ENCODE measurements around the gene SYT1.
"Not testable (repeated sequence)": the region's sequence is repeated elsewhere in the genome, so short reads cannot be mapped to it uniquely, and the experiment has no call there.

The SYT1 gene

DNA sequence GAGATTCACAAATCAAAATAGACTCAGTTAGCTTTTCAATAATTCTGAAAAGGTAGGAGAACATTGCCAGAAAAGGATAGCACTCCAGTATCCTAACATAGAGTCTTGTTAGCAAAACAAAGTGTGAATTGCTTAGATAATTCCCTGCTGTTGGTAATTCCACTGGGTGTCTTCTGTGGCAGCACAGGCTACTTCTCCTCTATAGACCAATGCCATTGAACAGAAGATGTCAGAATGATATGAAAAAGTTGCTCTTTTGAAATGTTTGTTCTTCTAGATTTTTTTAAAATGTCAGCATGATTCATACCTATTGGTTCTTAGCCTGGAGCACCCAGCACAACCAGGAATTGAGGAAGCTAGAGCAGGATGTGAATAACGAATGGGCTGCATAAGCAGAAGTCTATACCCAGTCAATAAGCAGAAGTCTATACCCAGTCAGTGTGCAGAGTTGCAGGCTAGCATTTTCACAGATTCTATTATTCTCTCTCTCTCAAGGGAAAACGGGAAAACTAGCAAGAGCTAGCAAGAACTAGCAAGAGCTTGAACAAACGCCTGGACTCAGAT, 112.8 kb downstream of the SYT1 start:
- no peak for DNase-seq

GRCh38 chr12:78994168-78994791, 129.7 kb downstream of the SYT1 start:
- no peak for DNase-seq

GRCh38 chr12:79000501-79000900, 135.9 kb downstream of the SYT1 start:
- DNase-seq = no peak

DNA sequence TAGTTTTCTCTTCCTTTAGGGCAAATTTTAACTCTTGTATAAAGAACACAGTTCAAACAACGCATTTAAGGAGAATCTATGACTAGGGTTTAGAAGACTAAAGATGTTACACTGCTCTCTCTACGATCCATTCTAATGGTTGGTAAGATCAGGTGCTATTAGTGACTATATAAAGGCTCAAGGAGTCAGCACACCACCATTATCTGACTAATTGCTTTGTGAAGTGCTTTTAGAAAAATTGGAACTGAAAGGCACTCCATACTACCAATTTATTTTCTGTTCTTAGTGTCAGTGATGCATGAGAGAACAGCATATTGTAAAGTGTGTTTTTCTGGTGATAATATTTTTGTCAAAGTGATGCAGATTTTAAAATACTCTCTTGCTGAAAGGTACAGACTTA, 136.8 kb downstream of the SYT1 start:
- no peak for DNase-seq

DNA sequence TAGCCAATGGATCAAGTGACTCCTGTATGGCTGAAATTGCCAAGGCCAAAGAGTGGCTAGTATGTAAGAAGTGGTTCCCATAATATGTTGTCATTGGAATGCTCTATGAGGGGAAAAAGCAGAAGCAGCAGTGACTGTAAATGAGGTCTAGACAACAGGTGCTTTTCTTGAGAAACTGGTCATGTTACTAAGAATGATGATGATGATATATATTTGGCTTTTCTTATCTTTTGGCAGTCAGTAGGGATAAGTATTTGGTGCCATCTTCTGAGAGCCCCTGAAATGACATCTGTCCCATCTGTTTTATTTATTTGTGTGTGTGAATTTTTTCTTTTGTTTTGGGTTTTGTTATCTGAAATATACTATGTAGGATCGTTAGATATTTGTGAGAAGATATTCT, 141.7 kb downstream of the SYT1 start:
- DNase-seq = no peak

DNA sequence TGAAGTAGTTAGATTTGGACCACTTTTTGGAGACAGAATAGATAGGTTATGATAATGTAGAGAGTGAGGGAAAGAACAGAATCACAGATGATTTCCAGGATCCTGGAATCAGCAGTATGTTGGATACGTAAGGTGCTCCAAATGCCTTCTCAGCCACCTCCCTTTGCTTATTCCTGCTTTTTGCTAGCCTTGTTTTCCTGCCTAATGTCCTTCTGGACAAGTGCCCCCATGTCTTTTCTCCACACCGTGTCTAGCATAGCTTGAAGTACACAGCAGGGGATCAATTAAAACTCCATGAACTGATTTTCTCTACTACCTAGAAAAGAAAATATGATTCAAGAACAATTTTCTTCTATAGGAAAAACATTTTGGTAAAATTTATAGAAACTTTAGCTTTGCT, 144.0 kb downstream of the SYT1 start:
- DNase-seq = no peak

GRCh38 chr12:79012636-79013035, 148.1 kb downstream of the SYT1 start:
- no peak for DNase-seq

- no peak for DNase-seq
Observed at GRCh38 chr12:79016181-79016580, 151.6 kb downstream of the SYT1 start.

GRCh38 chr12:79019672-79020071, 155.1 kb downstream of the SYT1 start:
- DNase-seq = no peak

- DNase-seq = no peak
Observed at GRCh38 chr12:79020106-79020505, 155.5 kb downstream of the SYT1 start.

DNA sequence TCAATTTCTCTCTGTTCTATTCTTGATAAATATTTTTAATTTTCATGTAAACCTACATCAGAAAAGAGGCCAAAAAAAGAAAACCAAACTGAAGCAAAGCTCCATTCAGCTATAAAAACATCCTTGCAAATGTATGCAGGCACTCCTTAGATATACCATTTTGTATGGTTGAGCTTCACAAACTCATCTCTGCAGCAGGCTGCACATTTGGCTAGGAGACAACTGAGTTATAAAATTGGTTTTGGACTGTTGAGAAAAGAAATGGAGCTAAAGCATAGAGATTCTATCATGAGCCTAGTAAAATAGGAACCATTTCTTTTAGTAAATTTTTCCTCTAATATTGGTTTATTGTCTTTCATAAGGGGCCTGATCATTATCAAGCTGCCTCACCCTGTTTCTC, 156.4 kb downstream of the SYT1 start:
- no peak for DNase-seq

DNA sequence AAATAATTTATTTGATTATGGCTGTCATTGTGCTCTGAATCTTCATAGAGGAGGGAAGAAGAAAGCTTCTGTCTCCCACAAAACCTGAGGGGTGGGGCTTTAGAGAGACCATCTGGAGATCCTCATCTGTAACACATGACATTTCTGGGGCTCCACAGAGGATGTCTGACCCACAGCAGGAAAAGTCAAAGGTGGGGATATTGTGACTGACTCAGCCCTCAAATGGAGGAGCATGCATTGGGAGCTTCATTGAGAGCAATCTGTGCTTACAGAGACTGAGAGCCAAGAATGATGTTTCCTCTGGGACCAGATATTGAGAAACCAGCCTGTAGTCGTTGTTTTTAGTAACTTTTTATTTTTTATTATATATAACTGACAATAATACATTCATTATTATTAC, 158.7 kb downstream of the SYT1 start:
- DNase-seq = no peak

DNA sequence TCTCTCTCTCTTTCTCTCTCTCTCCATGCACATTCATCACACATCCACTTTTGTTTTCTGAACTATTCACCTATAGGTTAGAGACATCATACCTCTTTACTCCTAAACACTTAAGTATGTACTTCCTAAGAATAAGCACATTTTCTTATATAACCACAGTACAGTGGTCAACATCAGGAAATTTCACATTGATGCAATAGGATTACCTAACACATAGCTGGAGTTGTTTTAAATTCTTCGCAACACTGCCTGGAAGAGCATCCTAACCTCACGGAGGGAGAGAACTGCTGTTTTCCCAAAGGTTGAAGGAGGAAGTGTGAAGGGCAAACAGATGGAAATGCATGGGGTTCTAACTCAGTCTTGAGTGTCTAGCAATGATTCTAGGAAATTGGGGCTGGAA, 159.2 kb downstream of the SYT1 start:
- DNase-seq = no peak

- no peak for DNase-seq
Observed at GRCh38 chr12:79033788-79034187, 169.2 kb downstream of the SYT1 start.

DNA sequence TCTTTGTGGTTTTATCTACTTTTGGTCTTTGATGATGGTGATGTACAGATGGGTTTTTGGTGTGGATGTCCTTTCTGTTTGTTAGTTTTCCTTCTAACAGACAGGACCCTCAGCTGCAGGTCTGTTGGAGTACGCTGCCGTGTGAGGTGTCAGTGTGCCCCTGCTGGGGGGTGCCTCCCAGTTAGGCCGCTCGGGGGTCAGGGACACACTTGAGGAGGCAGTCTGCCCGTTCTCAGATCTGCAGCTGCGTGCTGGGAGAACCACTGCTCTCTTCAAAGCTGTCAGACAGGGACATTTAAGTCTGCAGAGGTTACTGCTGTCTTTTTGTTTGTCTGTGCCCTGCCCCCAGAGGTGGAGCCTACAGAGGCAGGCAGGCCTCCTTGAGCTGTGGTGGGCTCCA, 180.2 kb downstream of the SYT1 start:
- DNase-seq = not testable (repeated sequence)

DNA sequence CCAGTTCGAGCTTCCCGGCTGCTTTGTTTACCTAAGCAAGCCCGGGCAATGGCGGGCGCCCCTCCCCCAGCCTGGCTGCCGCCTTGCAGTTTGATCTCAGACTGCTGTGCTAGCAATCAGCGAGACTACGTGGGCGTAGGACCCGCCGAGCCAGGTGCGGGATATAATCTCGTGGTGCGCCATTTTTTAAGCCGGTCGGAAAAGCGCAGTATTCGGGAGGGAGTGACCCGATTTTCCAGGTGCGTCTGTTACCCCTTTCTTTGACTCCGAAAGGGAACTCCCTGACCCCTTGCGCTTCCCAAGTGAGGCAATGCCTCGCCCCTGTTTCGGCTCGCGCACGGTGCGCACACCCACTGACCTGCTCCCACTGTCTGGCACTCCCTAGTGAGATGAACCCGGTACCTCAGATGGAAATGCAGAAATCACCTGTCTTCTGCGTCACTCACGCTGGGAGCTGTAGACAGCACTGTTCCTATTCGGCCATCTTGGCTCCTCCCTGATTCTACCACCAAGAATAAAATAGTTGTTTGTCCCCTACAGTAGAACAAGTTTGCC, 180.7 kb downstream of the SYT1 start:
- not testable (repeated sequence) for DNase-seq

GRCh38 chr12:79046021-79046420, 181.4 kb downstream of the SYT1 start:
- DNase-seq = no peak

DNA sequence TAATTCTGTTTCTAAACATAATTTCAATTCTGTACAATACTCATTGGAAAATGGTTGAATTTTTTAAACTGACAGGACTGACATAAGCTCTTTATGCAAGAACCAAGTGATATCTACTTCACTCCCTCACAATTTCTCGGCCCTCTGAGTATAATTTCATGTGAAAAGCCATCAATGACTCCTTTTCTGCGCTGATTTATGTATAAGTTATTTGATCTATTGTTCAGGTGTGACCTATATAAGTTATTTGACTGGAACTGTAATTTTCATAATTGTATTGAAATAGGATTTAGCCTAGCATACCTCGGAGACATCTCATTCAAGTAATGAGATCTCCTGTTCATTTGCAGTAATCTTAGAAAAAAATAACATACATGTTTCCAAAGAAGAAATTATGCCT, 184.4 kb downstream of the SYT1 start:
- no peak for DNase-seq

GRCh38 chr12:79053394-79053793, 188.8 kb downstream of the SYT1 start:
- DNase-seq = no peak

DNA sequence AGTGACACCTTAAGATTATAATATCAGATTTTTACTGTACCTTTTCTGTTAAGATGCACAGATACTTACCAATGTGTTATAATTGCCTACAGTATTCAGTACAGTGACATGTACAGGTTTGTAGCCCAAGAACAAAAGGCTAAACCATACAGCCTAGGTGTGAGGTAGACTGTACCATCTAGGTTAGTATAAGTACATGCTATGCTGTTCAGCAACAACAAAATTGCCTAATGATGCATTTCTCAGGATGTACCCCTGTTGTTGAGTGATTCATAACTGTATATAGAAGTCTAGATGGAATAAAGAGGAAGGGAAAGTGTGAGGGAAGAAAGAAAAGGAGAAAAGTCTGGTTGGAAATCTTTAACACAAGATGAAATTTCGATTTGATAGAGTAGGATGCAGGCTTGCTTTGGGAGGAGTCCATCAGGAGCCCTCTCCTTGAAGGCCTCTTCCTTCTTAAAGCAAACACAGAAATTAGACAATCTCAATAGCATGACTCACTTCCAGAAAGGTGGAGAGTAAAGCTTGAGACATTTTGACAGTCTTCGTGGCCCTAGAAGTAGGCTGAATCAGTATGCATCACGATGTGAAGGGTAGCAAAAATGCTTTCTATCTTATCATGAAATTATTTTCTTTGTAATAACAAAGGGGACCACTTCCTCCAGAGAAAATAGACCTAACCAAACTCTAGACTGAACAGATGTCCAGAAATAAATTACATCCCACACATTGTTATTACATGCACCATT, 191.5 kb downstream of the SYT1 start:
- DNase-seq = no peak

GRCh38 chr12:79056775-79057174, 192.2 kb downstream of the SYT1 start:
- DNase-seq = no peak

- DNase-seq = no peak
Observed at GRCh38 chr12:79057540-79057939, 193.0 kb downstream of the SYT1 start.

DNA sequence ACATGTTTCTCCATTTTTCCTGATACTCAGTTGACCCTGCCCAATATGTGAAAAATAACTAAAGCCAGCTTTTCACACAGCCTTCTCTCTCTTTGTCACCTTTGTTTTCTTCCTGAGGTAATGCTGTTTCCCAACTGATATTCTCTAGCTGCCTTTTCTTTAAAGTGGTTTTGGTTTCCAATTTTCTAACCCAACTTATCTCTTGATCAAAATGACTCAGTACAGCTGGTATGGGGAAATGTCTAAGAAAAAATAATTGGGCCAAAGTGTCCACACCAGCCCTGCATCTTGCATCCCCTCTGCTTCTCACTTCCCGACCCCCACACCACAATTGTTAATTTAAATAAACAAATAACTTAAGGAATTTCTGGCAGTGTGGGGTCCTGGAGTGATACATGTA, 193.8 kb downstream of the SYT1 start:
- DNase-seq = no peak

DNA sequence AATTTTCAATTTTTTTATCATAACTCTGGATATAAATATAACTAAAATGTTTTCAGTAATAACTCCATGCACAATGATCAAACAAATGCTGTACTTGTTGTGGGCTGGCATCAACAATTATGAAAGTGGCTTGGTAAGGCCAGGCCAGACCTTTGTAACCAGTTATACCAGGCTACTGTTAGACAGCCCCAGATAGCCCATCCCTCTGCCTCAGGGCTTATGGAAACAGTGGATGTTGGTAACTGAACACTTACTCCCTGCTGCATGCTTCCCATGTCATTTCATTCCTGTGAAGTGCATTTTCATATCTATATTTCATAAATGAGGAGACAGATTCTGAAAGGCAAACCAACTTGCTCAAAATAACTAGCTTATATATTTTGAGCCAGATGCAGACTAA, 195.0 kb downstream of the SYT1 start:
- no peak for DNase-seq
